HUES64 (cell line): ENCODE results near the gene PRSS38.
"Not testable (repeated sequence)": the region's sequence is repeated elsewhere in the genome, so short reads cannot be mapped to it uniquely, and the experiment has no call there.

Experiments
- H3K27ac ChIP-seq: 2 replicates; pipeline ENCODE4 v1.7.0; 2013; ENCODE audit warnings: low read depth, low read length, inconsistent platforms
- H3K27me3 ChIP-seq: 2 replicates; pipeline ENCODE4 v1.6.1; 2013; ENCODE audit warnings: mild to moderate bottlenecking, low read length; ENCODE audit not compliant: insufficient read depth
- H3K36me3 ChIP-seq: 2 replicates; pipeline ENCODE4 v1.6.1; 2013; ENCODE audit warnings: mild to moderate bottlenecking, low read length; ENCODE audit not compliant: insufficient read depth
- H3K4me1 ChIP-seq: 2 replicates; pipeline ENCODE4 v1.6.1; 2013; ENCODE audit warnings: mild to moderate bottlenecking, low read length, moderate library complexity; ENCODE audit not compliant: insufficient read depth
- H3K4me3 ChIP-seq: 2 replicates; pipeline ENCODE4 v1.5.1; 2013; ENCODE audit warnings: mild to moderate bottlenecking, low read length, moderate library complexity
- H3K9ac ChIP-seq: 2 replicates; pipeline ENCODE4 v1.6.1; 2013; ENCODE audit warnings: mild to moderate bottlenecking, low read depth, low read length
- H3K9me3 ChIP-seq: 2 replicates; pipeline ENCODE4 v1.6.1; 2013; ENCODE audit warnings: low read depth, low read length; ENCODE audit not compliant: insufficient read depth
- WGBS: fragments of 150-250, 120-280 bp; methylation state at CpG from one replicate; pipeline ENCODE4 v1.1.7; 2013; ENCODE audit warnings: missing lambda C conversion rate; 5-methylcytosine and 5-hydroxymethylcytosine counted together

Gene PRSS38

DNA sequence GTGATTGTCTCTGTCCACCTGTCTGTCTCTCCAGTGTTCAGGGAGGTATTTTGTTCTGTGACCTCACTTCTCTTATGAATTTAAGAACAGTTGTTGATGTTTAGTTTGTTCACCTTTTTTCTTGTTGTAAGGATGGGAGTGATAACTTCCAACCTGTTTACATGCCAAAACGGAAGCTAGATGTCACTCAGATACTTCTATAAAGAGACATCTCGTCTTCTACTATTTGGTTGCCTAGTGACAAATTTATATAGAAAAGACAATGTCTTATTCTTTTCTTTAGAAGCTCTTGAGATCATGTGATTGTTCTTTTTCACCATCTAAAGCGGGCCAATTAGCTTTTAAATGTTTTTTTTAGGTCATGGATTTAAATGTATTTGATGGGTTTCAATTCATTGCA is 33.8 kb downstream of the PRSS38 start:
- Histone ChIP-seq H3K4me1 (no peaks in the 10 kb centered on the region), H3K27ac (no peak overlapping the region), H3K27me3 (no peaks in the 10 kb centered on the region), H3K36me3 (no peaks in the 10 kb centered on the region), H3K4me3 (no peak overlapping the region), H3K9me3 (no peaks in the 10 kb centered on the region), H3K9ac (no peak overlapping the region)
- WGBS: 92% methylated on average over 2 of the region's 3 CpGs

DNA sequence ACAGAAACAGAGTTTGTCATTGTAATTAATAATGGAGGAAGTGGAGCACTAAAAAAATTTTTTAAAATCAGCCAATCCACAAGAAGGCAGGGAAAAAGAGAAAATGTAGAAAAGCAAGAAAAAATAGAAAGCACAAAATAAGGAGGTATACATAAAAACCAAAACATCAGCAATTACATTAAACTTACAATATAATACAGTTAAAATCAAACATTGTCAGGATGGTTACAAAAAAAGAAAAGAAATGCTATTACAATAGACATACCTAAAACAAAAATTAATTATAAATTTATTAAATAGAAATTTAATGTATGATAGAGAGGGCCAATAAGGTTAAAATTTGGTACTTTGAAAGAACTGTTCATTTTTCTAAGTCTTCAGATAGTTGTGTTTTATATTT is 38.7 kb downstream of the PRSS38 start:
- no peaks in the 10 kb centered on the region for H3K36me3 ChIP-seq
- no peaks in the 10 kb centered on the region for H3K27me3 ChIP-seq
- no peak overlapping the region for H3K9ac ChIP-seq
- H3K4me1 ChIP-seq: no peaks in the 10 kb centered on the region
- no peak overlapping the region for H3K4me3 ChIP-seq
- H3K9me3 ChIP-seq: no peaks in the 10 kb centered on the region
- no peak overlapping the region for H3K27ac ChIP-seq

DNA sequence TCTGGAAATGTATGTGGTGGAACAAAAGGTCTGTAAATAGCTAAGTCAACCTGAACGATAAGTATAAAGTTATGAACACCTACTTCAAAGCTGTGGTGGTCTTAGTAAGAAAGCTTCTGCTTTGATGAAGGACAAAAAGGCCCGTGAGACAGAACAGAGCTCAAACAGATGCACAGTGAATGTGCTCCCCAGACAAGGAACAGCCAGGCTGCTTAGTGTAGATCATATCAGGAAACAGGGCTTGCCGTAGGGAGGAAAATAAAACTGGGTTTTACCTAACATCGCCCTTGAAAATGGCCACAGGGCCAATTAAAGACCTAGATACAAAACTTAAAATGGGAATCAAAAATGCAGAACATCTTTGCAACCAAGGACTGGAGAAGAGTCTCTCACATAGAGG is 40.2 kb downstream of the PRSS38 start:
- no peaks in the 10 kb centered on the region for H3K4me1 ChIP-seq
- H3K27ac ChIP-seq: no peak overlapping the region
- H3K9ac ChIP-seq: no peak overlapping the region
- H3K27me3 ChIP-seq: no peaks in the 10 kb centered on the region
- no peak overlapping the region for H3K4me3 ChIP-seq
- WGBS: 91% methylated on average over 4 of the region's 4 CpGs
- no peaks in the 10 kb centered on the region for H3K36me3 ChIP-seq
- H3K9me3 ChIP-seq: no peaks in the 10 kb centered on the region

DNA sequence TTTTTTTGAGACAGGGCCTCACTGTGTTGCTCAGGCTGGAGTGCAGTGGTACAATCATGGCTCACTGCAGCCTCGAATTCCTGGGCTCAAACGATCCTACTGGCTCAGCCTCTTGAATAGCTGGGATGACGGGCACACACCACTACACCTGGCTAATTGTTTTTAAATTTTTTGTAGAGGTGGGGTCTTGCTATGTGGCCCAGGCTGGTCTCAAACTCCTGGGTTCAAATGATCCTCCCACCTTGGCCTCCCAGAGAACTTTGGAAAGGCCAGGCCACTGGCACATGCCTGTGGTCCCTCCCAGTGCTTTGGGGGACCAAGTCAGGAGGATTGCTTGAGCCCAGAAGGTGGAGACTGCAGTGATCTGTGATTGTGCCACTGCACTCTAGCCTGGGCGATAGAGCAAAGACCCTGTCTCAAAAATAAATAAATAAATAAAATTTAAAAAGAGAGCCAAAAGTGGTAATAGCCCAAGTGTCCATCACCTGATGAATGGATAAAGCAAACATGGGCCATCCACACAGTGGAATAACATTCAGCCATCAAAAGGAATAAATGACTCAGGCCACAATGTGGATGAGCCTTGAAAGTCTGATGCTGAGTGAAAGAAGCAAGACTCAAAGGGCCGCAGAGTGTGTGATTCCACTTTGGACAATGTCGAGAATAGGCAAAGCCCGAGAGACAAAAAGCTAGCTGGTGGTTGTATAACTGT is 40.8 kb downstream of the PRSS38 start:
- no peaks in the 10 kb centered on the region for H3K9me3 ChIP-seq
- H3K27ac ChIP-seq: no peak overlapping the region
- 91% methylated on average over 5 of the region's 7 CpGs for WGBS
- H3K9ac ChIP-seq: no peak overlapping the region
- no peaks in the 10 kb centered on the region; the same call in 1 of the 2 replicates for H3K27me3 ChIP-seq
- no peaks in the 10 kb centered on the region for H3K4me1 ChIP-seq
- no peak overlapping the region for H3K4me3 ChIP-seq
- H3K36me3 ChIP-seq: no peaks in the 10 kb centered on the region

GRCh38 chr1:227864882-227865281 is 49.4 kb downstream of the PRSS38 start:
- H3K27me3 ChIP-seq: peaks cover 3% of the 10 kb centered on the region; the same call in 1 of the 2 replicates
- H3K4me1 ChIP-seq: no peaks in the 10 kb centered on the region
- H3K9me3 ChIP-seq: peaks cover 8% of the 10 kb centered on the region; the same call in 1 of the 2 replicates
- H3K4me3 ChIP-seq: no peak overlapping the region
- H3K9ac ChIP-seq: no peak overlapping the region
- H3K27ac ChIP-seq: no peak overlapping the region
- H3K36me3 ChIP-seq: no peaks in the 10 kb centered on the region

DNA sequence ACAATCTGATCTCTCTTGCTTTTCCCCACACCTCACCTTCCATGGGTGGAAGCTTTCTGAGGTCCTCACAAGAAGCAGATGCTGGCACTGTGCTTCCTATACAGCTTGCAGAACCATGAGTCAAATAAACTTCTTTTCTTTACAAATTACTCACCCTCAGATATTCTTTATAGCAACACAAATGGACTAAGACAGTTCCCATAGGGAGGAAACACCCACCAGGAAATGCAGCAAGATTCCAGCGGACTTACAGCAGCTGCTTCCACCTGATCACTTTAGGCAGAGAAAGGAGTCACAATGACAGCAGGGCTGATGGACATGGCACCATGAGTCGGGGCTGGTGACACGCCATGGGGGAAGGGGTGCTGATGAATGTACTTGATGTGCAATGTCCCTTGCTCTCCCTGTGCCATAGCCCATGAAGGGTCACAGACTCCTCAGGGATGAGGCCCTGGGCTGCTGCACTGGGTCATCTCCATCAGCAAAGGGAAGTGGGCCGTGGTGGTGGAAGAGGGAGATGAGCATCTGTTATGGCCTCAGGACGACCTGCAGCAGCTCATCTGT is 53.9 kb downstream of the PRSS38 start:
- H3K9ac ChIP-seq: no peak overlapping the region
- 93% methylated on average over 5 of the region's 5 CpGs for WGBS
- H3K9me3 ChIP-seq: peaks cover 8% of the 10 kb centered on the region; the same call in 1 of the 2 replicates
- H3K4me3 ChIP-seq: no peak overlapping the region
- no peaks in the 10 kb centered on the region for H3K4me1 ChIP-seq
- H3K36me3 ChIP-seq: no peaks in the 10 kb centered on the region
- no peaks in the 10 kb centered on the region for H3K27me3 ChIP-seq
- no peak overlapping the region for H3K27ac ChIP-seq

DNA sequence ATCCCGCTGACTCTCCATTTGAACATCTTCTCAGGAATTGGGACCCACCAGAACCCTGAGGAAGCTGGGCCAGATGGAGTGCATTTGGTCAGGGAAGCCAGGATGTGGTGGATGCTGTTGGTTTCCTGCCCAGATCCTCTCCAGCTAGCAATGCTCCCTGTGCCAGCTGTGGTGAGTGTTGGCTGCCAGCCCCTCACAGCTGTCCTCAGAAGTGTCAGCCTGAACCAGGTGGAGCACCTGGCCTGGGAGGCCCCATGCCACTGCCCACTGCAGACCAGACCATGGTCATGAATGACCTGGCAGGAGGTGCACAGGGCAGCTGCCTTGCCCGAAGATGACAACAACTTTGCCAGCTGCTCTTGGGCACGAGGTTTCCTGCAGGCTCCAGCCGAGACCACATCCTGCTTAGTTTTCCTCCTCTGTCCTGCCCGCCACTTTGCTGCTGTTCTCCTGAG is 54.4 kb downstream of the PRSS38 start:
- Histone ChIP-seq H3K4me3 (no peak overlapping the region), H3K27me3 (no peaks in the 10 kb centered on the region), H3K4me1 (no peaks in the 10 kb centered on the region), H3K27ac (no peak overlapping the region), H3K36me3 (no peaks in the 10 kb centered on the region), H3K9me3 (peaks cover 5% of the 10 kb centered on the region; the same call in 1 of the 2 replicates), H3K9ac (no peak overlapping the region)
- 93% methylated on average over 5 of the region's 5 CpGs for WGBS

- H3K27ac ChIP-seq: no peak overlapping the region
- H3K27me3 ChIP-seq: no peaks in the 10 kb centered on the region
- 83% methylated on average over 3 of the region's 3 CpGs for WGBS
- H3K4me1 ChIP-seq: no peaks in the 10 kb centered on the region
- H3K36me3 ChIP-seq: no peaks in the 10 kb centered on the region
- H3K9me3 ChIP-seq: 0 out of 2 replicates have a peak, but pooled peaks cover under 1% of the 10 kb centered on the region
- no peak overlapping the region for H3K9ac ChIP-seq
- H3K4me3 ChIP-seq: no peak overlapping the region
Observed at GRCh38 chr1:227870366-227870765, 54.9 kb downstream of the PRSS38 start.

- H3K27me3 ChIP-seq, H3K9me3 ChIP-seq, H3K27ac ChIP-seq, H3K4me3 ChIP-seq, H3K9ac ChIP-seq, H3K4me1 ChIP-seq, H3K36me3 ChIP-seq: not testable (repeated sequence)
- whole genome bisulfite sequencing: 85% methylated on average over 5 of the region's 5 CpGs
Observed at GRCh38 chr1:227871892-227872291, 56.4 kb downstream of the PRSS38 start.

DNA sequence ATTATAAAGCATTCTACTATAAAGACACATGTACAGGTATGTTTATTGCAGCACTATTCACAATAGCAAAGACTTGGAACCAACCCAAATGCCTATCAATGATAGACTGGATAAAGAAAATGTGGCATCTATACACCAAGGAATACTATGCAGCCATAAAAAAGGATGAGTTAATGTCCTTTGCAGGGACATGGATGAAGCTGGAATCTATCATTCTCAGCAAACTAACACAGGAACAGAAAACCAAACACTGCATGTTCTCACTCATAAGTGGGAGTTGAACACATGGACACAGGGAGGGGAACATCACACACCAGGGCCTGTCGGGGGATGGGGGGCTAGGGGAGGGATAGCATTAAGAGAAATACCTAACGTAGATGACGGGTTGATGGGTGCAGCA is 62.3 kb downstream of the PRSS38 start:
- H3K36me3 ChIP-seq, H3K9ac ChIP-seq, H3K4me3 ChIP-seq, H3K27me3 ChIP-seq, H3K4me1 ChIP-seq, H3K9me3 ChIP-seq, H3K27ac ChIP-seq: not testable (repeated sequence)
- 100% methylated on average over 1 of the region's 3 CpGs for WGBS

DNA sequence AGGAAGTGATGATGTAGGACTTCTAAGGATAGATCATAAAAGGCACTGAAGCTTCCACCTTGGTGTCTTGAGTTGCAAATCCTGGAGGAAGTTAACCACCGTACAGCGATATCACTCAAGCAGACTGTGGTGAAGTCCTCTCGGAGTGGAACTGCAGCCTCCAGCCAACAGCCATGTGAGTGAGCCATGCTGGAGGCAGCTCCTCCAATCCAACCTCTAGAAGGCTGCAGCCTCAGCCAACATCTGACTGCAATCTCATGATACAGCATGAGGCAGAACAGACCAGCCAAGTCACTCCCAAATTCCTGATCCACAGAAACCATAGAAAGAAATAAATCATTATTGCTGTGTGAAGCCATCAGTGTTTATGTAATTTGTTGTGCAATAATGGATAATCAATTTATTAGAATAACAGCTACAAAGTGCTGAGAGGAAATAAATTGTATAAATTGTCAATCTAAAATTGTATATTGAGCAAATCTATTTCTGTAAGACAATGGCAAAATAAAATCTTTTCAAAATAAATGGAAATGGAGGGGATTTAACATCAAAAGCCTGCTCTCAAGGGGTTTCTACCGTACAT is 65.0 kb downstream of the PRSS38 start:
- peaks cover 4% of the 10 kb centered on the region; the same call in 1 of the 2 replicates for H3K27me3 ChIP-seq
- H3K36me3 ChIP-seq: no peaks in the 10 kb centered on the region
- no peaks in the 10 kb centered on the region for H3K9me3 ChIP-seq
- no peak overlapping the region for H3K9ac ChIP-seq
- H3K27ac ChIP-seq: no peak overlapping the region
- no peak overlapping the region for H3K4me3 ChIP-seq
- H3K4me1 ChIP-seq: no peaks in the 10 kb centered on the region
- WGBS: 89% methylated on average over 4 of the region's 4 CpGs
